Measurements from ENCODE around the gene CD9.
A peak's percentile ranks its signal among the peaks of the same experiment; 100 is the strongest.

Gene CD9

DNA sequence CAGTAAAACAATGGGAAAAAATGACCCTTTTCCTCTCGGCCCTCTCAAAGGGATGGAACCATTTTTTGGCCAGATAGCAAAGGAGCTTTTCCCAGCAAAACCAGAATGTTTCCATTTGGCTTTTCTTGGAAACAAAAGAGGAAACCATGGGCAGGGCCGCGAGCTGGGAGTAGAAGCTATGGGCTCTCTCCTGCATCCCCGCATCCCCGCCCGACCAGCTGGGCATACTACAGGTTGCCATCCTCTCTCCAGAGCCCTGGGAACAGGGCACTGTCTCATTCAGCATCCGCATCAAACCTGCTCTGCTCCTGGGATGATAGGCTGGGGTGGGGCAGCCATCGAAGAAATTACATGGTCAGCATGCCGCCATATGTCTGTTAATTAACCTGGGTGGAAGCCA, 20.9 kb downstream of the CD9 start:
- DNase-seq (ENCODE audit: low read depth in 2 of 2) = no peak

DNA sequence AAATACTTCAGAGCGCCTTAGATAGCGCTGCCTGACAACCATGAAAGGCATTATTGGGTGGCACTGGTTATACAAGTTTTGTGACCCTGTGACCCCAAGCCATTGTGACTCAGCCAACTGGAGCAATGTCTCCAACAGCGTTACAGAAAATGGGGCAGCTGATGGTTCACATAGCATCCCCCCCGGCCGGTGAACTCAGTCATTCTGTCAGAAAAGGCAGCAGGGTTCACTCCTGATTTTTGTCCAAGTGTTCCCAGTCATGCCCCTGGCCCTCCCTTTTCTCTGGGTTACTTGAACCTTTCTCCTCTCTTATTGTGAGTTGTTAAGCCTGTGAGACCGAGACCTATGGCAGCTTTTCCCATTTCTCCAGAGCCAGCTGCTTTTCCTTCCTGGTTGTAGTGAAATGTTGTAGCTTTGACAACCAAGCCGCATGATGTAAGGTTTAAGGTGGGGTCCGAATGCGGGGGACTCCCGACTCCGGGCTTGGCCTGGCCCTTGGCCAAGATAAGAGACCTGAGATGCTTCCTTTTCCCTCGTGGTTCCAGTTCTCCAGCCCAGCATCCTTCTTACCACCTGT, 22.0 kb downstream of the CD9 start:
- DNase-seq (ENCODE audit: low read depth in 2 of 2) = no peak

DNA sequence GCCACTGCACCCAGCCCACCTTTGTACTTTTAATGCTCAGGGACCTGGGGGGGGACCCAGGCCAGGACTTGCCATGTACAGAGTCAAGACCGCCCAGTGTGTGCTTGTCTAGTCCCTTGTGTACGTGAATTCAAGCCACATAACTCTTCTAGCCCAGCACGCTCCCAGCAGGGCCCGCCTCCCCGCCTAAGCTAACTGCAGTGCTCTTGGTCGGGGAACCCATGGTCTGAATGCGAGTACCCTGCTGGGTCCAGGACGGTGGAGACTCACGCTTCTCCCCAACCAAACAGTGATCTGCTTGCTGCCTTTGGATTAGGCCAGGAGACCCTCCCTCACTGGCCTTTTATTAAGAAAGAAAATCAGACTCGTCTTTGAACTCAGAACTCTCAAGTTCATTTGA, 23.3 kb downstream of the CD9 start:
- no peak for DNase-seq (ENCODE audit: low read depth in 2 of 2)

DNA sequence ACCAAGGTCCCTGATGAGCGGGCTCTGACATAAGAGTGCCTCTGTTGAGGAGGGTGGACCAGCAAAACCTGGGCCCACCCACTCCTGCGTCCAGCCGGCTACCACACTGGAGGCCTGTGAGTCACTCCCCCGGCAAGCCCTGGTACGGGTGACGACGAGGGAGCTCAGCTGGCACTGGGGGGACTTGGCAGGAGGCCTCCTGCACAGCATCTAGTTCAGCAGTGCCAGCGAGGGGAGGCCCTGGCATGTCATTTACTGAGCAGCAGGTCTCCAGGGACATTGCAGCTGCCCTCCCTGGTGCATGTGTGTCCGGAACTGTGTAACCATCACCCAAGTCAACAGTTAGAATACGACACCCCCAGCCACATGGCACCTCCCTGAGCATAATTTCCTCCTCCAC, 24.4 kb downstream of the CD9 start:
- DNase-seq (ENCODE audit: low read depth in 2 of 2) = no peak

DNA sequence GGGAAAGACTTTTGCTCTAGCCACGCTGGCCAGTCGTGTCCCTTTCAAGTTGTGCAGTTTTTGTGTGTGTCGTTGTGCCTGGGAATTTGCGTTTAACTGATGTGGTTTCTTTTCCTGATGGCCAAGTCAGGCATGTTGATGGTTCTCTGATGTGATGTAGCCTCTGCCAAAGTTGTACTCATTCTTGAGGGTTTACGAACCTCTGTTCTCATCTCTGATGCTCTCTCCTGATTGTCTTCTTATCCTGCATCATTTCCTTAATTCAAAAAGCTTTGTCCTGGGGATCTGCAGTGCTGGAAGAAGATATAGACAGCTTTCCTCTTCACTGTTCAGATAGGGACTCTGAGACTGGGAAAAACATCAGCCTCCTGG, 25.4 kb downstream of the CD9 start:
- DNase-seq (ENCODE audit: low read depth in 2 of 2) = no peak

DNA sequence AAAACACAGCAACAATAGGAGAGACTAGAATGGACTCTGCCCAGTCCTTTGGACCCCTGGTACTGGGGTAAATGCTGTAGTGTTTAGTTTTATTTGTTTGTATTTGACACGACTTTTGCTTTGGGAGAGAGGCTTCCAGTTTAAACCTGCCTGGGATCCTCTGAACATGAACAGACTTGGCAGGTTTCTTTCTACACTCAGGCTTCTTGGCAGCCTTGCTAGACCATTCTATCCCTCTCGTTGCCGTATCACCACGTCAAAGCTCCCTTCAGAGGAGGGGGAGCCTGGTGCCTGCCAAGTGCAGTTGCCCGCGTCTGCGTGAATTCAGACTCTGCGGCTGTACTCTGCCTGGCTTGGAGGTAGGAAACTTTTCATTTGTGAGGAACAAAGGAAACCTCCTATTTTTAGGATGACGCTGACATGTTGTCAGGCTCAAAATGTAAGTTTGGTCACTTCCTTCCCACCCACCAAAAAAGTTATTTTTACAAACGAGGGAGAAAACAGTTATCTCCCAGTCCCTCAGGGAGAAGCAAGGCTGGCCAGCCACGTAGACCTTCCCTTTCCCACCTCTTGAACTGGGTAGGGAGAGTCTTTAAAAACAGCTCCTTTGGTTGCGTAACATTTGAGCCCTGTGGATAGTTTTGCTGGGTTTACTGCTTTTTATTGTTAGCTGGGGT, 25.9 kb downstream of the CD9 start:
- no peak for DNase-seq (ENCODE audit: low read depth in 2 of 2)

DNA sequence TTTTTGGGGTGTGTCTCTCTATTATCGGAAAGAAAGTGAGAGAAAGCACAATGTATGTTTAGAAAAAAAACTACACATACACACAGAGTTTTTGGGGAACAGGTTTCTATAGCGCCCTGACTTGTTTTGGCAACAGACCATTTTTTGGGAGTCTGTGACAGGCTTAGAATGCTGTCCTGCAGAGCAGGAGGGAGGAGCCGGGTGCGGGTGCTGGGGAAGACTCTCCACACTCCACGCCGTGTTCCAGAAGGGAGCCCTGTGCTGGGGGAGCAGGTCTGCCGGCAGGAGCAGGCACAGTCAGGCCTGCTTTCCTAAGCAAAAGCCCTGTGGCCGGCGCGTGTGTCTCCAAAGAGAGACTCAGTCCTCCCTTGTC, 26.5 kb downstream of the CD9 start:
- DNase-seq (ENCODE audit: low read depth in 2 of 2) = no peak

DNA sequence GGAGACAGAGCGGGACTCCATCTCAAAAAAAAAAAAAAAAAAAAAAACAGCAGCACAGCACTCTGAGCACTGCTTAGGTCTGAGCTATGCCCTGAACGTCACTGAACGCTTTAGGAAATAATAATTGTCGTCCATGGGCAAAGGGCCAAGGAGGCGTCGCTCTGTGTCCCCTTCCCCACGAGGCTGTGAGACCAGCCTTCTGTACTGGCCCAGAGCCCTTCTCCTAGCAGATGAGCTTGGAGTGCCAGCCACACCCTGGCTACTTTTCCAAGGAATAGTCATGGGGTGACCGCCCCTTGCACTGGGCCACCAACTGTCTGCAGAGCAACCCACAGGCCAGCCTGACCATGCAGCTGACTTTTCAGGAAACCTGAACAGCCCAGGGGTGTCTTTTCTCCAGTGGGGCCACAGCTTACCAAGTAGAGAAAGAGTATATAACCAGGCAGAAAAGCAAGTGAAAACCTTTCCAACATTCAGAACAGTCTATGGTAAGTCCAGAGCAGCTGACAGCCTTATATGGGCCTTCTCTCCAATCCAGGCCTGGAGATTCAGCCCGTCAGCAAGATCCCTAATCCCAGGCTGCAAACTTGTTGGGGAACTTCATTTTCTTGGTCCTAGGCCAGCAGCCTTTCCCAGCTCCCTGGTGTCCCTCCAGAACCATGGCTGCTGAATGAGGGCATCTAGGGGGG, 28.5 kb downstream of the CD9 start:
- DNase-seq (ENCODE audit: low read depth in 2 of 2) = no peak

DNA sequence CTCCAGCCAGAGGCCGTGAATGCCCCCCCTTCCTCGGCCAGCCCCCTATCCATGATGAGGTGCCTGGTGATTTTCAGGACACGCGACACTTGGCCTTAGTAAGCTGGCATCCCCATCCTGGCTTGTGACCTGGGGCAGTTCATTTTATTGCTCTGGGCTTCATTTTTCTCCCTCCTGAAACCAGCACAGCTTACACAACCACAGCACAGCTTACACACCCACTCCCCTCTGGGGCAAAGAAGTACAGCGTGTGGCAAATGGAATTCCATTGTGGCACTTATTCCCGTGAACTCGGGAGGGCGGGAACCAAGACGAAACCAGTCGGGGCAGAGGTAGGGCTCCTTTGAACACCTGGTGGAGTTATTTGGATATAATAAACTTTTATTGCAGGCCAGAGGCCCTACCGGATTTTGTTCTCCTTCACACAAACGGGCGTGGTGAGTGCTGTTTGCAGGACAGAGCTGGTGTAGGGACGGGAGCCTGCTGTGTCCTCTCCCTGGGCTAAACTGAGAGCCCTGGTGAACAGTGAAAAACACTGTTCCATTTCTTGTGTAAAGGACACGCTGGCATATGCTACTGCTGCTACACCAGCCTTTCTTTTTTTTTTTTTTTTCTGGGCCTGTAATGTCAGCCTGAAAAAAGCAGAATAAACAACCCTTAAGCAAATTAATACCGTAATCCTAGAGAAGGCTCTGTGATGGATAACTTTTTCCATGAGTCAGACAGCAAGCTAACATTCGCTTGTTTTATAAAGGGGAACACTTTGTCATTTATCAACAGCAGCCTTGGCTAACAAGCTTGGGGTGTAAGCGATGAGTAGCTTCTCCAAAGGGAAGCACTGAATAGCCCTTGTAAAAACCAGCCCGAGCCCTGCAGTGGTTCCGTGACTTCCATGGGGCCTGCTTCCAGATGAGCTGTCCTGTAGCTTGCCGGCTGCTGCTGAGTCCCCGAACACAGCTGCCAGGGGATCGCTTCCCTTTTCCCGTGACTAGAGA, 29.3 kb downstream of the CD9 start:
- DNase-seq (ENCODE audit: low read depth in 2 of 2) = no peak

DNA sequence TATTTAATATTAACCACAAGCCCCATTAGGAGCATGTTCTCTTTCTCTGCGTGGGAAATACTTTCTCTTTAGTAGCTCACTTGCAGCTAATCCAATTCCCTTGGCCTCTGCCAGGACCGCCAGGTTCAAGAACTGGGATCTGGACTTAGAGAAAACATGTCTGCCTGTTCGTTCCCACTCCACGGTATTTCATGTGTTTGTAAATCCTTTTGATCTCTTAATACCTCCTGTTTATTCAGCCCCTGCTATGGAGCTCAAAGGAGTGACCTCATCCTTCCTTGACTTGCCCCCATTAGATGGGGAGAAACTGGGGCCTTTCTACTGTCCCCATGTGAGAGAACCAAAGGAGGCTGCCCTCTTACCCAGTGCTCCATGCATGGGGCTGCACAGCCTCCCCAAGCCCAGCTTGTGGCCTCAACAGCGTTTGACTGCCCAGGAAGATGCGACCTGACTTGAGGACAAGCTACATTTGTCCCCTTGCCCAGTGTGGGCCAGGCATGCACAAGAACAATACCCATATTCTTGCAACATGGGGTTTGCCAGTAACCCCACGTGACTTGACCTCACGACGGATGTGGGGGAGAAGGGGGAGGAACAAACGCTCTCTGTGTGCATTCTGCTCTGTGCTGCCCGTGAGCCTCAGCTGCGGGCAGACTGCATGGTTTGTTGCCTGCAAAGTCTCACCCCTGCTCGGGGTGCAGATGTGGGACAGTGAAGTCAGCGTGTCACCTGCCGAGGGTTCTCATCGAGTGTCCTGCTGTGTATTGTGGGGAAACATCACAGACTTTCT, 30.3 kb downstream of the CD9 start:
- DNase-seq (ENCODE audit: low read depth in 2 of 2) = peak; percentile 41 to 48

DNA sequence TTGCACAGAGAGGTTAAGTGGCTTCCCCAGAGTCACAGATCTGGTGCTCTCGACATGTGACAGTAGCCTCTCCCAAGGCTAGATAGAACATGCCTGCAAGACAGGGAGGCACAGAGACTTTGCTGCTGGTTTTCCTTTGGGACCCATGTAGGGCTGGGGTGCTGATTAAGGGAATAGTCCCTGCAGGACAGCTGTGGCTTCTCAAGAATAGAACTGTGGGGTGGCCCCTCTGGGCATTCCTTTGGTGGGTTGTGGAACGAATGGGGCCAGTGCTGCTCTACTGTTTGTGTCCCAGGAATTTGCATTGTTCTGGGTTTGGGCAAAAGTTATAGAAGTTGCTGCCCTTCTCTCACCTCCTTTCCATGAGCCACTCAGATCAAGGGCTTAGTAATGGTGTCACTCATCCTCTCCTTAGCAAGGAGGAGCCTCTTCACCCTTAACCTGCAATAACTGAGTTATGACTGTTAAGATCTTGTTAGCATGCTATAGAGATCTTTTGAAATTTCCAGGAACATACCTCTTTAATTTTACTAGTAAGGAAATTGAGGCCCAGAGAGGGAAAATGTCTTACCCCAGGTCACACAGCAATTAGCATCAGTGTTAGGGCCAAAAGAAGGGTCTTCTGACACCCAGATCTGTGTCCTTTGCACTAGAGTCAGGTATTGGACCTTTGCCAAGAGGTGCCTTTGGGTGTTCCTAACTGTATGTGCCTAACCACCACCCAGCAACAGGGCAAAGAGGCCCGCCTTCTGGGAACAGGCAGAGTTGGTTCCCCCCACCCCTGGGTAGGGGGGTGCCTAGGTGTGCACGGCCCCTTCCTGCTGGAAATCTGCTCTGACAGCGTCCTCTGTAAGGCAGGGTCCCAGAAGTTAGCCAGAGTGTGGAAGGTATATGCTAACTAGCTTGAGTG, 31.4 kb downstream of the CD9 start:
- no peak for DNase-seq (ENCODE audit: low read depth in 2 of 2)

DNA sequence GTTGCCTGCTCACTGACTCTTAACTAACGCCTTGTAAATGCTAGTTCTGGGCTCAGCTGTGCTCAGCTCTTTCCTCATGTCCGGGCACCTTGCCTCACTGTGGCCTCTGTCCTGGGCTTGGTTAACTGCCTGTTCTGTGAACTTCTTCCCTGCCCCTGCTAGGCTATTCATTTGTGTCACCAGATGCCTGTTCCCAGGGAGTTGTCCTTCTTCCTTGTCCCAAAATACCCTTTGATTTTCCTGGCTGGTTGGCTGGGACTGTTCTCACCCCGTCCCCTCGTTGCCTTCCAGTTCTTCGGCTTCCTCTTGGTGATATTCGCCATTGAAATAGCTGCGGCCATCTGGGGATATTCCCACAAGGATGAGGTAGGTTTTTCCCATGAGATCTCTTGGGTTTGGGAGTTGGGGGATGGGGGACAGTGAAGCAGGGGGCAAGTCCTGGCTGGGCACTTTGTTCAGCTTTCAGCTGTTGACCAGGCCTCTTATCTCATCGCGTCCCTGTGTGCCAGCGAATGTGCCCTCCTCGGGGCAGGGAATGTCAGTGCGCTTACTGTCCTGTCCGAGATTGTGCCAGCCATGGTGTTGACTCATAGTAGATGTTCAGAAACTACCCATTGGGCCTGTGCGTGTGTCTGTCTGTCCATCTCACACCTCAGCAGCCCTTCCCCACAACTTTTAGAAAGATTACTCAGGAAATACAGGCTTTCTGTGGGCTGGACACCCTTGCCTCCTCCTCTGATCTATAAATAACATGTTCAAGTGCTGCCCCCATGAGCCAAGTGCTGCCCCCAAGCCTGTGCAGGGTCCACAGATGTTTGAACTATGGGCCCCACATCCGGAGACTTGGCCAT, 33.1 kb downstream of the CD9 start:
- no peak for DNase-seq (ENCODE audit: low read depth in 2 of 2)

DNA sequence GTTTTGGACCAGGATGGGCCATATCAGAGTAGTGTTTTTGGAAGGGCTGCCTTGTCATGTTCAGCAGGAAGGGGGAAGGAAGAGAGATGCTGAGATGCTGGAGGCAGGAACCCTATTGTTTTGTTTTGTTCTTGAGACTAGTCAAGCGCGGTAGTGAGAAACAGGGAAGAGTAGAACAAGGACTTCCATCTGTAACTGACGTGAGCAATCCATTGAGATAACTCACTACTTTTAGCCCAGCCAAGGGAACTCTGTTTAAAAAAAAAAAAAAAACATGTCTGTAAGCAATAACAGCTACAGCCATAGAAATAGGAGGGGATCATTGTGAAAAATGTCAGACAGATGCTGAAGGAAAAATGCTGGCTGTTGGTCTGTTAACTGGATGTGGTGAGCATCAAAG, 34.0 kb downstream of the CD9 start:
- no peak for DNase-seq (ENCODE audit: low read depth in 2 of 2)

DNA sequence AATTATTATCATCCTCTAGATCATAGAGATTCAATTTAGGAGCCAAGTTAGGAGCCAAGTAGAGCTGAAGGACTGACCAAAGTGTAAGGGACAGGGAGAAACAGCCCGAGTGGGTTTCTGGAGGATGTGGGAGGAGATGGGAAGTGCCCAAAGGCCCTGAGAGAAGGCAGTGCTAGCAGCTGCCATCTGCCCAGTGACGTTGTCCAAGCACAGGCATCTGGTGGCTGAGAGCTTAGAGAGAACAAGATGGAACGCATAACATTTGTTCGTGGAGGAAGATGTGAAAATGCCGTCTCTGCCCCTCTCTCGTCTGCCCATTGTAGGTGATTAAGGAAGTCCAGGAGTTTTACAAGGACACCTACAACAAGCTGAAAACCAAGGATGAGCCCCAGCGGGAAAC, 34.7 kb downstream of the CD9 start:
- DNase-seq (ENCODE audit: low read depth in 2 of 2) = no peak

DNA sequence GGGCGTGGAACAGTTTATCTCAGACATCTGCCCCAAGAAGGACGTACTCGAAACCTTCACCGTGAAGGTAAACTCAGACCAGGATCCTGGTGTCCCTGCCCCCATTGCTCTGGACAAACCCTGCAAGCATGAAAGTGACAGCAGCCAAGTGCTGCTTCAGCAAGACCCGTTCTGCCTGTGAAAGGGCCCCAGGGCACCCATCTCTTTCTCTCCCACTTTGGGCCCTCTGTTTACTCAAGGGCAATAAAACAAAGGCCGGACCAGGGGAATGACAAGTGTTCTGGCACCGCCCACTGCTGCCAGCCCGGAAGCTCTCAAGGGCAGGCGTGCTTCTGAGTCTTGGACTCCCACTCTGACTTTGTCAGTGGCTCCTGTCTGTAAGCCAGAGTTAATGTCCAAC, 35.3 kb downstream of the CD9 start:
- DNase-seq (ENCODE audit: low read depth in 2 of 2) = no peak

DNA sequence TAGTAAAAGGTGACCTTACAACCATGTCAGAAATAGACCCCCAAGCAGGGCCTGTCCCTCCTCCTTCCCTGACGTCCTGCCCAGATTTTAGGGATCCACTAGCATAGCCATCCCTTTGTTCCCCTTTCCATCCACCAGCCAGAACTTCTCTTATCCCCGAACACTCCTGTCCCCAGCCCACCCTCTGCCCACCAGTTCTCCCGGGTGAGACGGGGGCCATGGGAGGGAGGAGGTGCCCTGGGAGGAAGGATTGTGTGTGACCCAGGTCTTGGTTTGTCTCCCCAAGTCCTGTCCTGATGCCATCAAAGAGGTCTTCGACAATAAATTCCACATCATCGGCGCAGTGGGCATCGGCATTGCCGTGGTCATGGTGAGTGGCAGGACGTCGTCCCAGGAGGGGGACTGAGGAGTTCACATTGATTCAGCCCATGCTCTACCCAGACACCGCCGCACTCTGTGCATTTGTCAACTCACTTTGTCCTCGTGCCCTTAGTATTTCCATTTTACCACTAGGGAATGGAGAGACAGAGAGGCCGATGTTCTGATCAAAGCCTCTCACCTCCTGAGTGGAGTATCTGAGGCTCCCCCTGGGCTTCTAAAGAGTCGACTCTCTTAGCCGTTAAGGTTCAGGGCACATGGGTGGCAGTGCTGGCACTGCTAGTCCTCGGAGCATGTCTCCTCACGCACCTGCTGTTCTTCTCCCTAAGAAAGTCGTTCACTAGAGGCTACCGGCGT, 35.9 kb downstream of the CD9 start:
- no peak for DNase-seq (ENCODE audit: low read depth in 2 of 2)

DNA sequence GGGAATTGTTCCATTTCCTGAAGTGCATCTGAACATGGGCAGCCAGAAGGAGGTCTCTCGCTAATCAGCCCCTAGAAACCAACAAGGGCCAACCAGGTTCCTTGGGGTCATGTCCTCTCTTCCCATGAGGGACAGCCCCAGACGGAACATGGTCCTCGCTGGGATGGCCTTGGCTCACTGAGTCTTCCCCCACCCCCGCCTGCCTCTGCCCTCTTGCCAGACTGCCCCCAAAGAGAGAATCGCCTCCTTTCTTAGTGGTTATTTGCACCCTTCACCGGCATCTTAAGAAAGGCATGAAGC, 36.4 kb downstream of the CD9 start:
- no peak for DNase-seq (ENCODE audit: low read depth in 2 of 2)

DNA sequence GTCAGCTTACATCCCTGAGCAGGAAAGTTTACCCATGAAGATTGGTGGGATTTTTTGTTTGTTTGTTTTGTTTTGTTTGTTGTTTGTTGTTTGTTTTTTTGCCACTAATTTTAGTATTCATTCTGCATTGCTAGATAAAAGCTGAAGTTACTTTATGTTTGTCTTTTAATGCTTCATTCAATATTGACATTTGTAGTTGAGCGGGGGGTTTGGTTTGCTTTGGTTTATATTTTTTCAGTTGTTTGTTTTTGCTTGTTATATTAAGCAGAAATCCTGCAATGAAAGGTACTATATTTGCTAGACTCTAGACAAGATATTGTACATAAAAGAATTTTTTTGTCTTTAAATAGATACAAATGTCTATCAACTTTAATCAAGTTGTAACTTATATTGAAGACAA, 37.6 kb downstream of the CD9 start:
- no peak for DNase-seq (ENCODE audit: low read depth in 2 of 2)

DNA sequence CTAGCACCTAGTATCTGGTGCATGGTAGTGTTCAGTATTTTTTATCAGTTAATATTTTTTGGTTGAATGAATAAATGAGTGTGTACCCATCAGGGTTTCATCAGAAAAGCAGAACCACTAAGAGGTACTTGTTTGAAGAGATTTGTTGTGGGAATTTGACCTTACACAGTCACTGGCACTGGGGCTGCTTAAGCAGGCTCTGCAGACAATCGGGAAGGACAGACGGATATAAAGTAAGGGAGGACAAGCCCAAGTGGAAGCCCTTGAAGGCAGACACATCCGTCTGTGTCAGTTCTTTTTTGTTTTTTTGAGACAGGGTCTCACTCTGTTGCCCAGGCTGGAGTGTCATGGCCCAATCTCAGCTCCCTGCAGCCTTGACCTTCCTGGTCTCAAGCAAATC, 38.7 kb downstream of the CD9 start:
- no peak for DNase-seq (ENCODE audit: low read depth in 2 of 2)

Measured in stimulated activated CD4-positive, alpha-beta T cell treated with anti-CD3 and anti-CD28 coated beads, Interleukin-15, amount 100 ng/mL, for 48 hours (primary cell).